Inferior parietal cortex (tissue), 1 donor: ENCODE results near the gene SESTD1.

Experiments used
- DNase-seq: peaks from one replicate; pipeline ENCODE4 v3.0.0-alpha.2; 2016; ENCODE audit errors: extremely low spot score

Gene SESTD1

GRCh38 chr2:179184610-179185009 lies 80.0 kb downstream of the SESTD1 start:
- no peak for DNase-seq

GRCh38 chr2:179181002-179181401 lies 83.6 kb downstream of the SESTD1 start:
- DNase-seq, result no peak

- no peak for DNase-seq
These were observed 84.4 kb downstream of the SESTD1 start for GRCh38 chr2:179180242-179180641.

- DNase-seq, result no peak
These were observed 84.9 kb downstream of the SESTD1 start for GRCh38 chr2:179179719-179180118.

GRCh38 chr2:179177694-179178093 lies 86.9 kb downstream of the SESTD1 start:
- DNase-seq, result peak; percentile 29

GRCh38 chr2:179174240-179174639 lies 90.4 kb downstream of the SESTD1 start:
- no peak for DNase-seq

GRCh38 chr2:179172894-179173293 lies 91.7 kb downstream of the SESTD1 start:
- DNase-seq, result no peak

GRCh38 chr2:179171371-179171770 lies 93.3 kb downstream of the SESTD1 start:
- DNase-seq, result no peak

GRCh38 chr2:179170901-179171300 lies 93.7 kb downstream of the SESTD1 start:
- DNase-seq, result no peak

- DNase-seq, result no peak
These were observed 99.2 kb downstream of the SESTD1 start for GRCh38 chr2:179165356-179166000.

- DNase-seq, result no peak
These were observed 123.4 kb downstream of the SESTD1 start for GRCh38 chr2:179141206-179141605.

GRCh38 chr2:179140571-179140970 lies 124.1 kb downstream of the SESTD1 start:
- DNase-seq, result no peak

GRCh38 chr2:179139506-179139905 lies 125.1 kb downstream of the SESTD1 start:
- DNase-seq, result no peak

- no peak for DNase-seq
These were observed 127.4 kb downstream of the SESTD1 start for GRCh38 chr2:179137200-179137759.

GRCh38 chr2:179133016-179133415 lies 131.6 kb downstream of the SESTD1 start:
- DNase-seq, result no peak

GRCh38 chr2:179132076-179132475 lies 132.6 kb downstream of the SESTD1 start:
- no peak for DNase-seq

GRCh38 chr2:179130560-179130959 lies 134.1 kb downstream of the SESTD1 start:
- no peak for DNase-seq

GRCh38 chr2:179129574-179130238 lies 134.9 kb downstream of the SESTD1 start:
- DNase-seq, result peak; percentile 36

- DNase-seq, result no peak
These were observed 139.2 kb downstream of the SESTD1 start for GRCh38 chr2:179125404-179125803.

GRCh38 chr2:179124282-179124681 lies 140.3 kb downstream of the SESTD1 start:
- no peak for DNase-seq

GRCh38 chr2:179123272-179123662 lies 141.4 kb downstream of the SESTD1 start:
- DNase-seq, result no peak

GRCh38 chr2:179107737-179108136 lies 156.9 kb downstream of the SESTD1 start:
- DNase-seq, result no peak
